Stimulated activated CD4-positive, alpha-beta T cell treated with anti-CD3 and anti-CD28 coated beads, Interleukin-4, amount 100 ng/mL, for 1 hour (primary cell): ENCODE results near the gene TXNRD1.
"Not testable (repeated sequence)": the region's sequence is repeated elsewhere in the genome, so short reads cannot be mapped to it uniquely, and the experiment has no call there.

Experiments used
- DNase-seq: peaks from one replicate; pipeline ENCODE4 v3.0.0-alpha.2; 2020

The TXNRD1 gene

GRCh38 chr12:104215638-104216297, at the start of gene TXNRD1:
TXNRD1 (plus strand) TSS chr12:104215779; CDS start chr12:104215803, 24 bp downstream.
- peak; percentile 87 for DNase-seq

DNA sequence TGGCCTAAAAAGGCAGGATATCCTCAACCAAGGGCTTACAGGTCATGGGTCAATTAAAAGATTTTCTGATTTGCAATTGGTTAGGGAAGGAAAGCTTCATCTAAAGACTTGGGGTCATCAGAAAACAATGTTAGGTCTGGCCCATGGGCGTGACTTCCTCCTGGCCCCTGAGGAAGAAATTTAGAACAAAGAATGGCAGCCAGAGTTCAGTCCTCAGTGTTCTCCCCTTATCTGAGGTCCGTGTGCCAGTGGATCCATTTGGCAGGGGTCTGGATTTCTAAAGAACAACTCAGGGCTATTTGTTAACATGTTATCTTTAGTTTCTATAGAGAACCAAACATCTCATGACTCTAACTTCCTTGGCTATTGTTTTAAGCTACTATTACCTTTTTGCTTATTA, 49.8 kb upstream of the TXNRD1 start:
- no peak for DNase-seq

- DNase-seq: no peak
Observed at GRCh38 chr12:104166465-104166864, 49.1 kb upstream of the TXNRD1 start.

DNA sequence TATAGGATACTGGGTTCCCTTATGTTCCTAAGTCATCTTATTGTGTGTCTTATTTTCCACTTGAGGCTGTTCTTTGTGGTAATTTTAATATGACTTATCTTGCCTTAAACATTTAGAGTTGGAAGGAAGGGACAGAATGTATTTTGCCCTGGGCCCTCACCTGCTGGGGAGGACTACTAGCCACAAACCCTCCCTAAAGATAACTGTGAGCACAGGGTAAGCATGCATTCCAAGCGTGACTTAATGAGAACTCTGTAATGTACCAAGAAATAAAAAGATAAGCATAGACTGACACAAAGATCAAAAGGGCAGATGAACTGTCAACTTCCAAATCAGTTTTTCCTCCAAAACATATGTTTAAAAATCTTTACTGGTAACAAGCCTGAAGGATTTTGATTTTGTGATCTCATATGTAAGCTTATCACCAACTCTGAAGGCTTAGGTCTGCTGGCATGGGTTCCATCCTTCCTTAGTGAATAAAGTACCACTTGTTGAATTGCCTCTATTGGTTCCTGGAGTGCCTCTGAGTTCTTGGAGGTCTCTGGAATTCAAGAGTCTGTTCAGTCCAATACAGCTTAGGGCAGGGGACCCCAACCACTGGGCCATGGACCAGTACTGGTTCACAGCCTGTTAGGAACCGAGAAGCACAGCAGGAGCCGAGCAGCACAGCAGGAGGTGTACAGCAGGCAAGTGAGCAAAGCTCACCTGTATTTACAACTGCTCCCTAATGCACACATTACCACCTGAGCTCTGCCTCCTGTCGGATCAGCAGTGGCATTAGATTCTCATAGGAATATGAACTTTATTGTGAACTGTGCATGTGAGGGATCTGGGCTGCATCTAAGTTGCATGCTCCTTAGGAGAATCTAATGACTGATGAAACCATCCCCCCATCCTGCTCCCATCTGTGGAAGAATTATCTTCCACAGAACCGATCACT, 47.8 kb upstream of the TXNRD1 start:
- DNase-seq: no peak

DNA sequence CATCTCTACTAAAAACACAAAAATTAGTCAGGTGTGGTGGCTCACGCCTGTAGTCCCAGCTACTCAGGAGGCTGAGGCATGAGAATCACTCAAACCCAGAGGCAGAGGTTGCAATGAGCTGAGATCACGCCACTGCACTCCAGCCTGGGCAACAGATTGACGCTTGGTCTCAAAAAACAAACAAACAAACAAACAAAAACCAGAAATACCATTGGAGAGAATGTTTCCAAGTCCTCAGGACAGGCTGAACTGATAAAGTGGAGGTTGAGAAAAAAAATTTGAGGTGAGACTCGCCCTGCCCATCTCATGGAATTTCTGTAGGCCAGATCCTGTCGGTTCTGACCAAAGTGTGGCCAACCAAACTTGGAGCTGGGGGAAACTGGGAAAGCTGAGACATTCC, 47.0 kb upstream of the TXNRD1 start:
- DNase-seq: no peak

- no peak for DNase-seq
Observed at GRCh38 chr12:104171785-104172569, 43.6 kb upstream of the TXNRD1 start.

- no peak for DNase-seq
Observed at GRCh38 chr12:104172570-104172947, 43.0 kb upstream of the TXNRD1 start.

DNA sequence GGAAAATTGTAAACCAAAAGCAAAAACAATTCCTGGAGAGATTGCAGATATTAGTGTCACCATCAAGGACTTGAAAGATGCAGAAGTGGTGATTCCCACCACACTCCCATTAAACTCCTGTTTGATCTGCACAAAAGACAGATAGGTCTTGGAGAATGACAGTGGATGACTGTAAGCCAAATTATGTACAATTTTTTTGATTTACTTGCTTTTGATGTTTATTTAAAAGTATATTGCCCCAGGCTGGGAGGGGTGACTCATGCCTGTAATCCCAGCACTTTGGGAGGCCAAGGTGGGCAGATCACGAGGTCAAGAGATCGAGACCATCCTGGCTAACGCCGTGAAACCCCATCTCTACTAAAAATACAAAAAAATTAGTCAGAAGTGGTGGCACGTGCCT, 41.8 kb upstream of the TXNRD1 start:
- DNase-seq: not testable (repeated sequence)

DNA sequence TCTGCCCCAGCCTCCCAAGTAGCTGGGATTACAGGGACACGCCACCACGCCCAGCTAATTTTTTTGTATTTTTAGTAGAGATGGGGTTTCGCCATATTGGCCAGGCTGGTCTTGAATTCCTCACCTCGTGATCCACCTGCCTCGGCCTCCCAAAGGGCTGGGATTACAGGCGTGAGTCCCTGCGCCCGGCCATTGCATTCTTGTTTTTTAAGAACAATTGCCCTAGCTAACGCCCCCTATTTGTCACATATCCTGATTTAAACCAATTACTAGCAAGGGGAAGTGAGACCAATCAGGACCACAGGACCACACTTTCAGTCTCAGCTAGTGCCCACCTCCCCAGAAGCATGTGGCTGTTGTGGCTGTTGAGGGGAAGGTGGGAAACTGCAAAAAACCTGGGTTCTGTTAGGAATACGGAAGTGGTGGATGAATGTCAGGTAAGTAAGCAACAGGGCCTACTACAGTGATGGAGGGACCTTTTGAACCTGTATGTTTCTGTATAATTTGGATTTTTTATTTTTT, 39.8 kb upstream of the TXNRD1 start:
- no peak for DNase-seq

DNA sequence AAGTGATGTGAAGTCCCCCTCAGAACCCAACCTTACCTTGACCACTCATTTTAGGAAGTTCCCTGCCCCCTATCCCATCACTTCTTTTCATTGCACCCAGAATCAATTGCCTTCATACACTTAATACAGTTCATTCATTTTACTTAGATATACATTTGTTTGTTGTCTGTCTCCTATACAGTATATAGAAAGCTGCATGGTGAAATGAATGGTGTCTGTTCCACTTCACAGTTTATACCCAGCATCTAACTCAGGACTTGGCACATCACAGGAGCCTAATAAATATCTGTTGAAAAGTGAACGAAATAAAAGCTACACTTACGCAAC, 38.3 kb upstream of the TXNRD1 start:
- no peak for DNase-seq

GRCh38 chr12:104177663-104178501, 37.7 kb upstream of the TXNRD1 start:
- DNase-seq: no peak

DNA sequence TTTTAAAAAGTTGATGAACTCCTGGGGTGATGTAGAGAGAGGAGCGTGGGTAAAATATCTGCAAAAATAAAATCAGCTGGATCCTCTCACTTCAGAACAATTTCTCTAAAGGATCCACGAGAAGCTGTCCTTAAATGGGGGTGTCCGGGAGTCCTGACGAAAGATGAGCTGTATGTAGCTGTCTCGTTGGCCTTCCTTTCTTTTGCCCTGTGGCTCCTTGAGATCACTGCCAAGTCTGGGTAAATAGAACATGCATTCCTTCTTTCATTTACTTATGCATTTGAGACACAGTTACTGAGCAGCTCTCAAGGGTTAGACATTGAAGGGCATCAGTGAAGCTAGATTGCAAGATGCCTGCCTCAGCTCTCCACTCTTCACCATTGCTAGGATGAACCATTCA, 35.2 kb upstream of the TXNRD1 start:
- no peak for DNase-seq

- DNase-seq: no peak
Observed at GRCh38 chr12:104181313-104181712, 34.3 kb upstream of the TXNRD1 start.

DNA sequence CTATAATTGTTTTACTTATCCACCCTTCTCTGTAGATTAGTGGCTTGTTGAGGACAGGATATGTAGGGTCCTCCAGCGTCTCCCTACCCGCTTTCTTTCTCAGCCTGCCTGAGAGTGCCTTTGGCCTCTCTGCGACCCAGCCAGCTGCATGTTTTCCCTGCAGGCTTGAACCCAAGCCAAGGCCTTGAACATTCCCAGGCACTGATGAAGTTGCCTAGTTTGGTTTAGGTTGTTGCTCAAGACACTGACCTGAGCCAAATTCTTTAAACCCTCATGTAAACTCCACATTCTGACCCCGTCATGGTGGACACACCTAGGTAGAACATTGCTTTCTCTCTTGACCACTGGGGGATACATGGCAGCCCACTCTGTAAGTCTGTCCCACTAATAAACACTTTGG, 33.4 kb upstream of the TXNRD1 start:
- no peak for DNase-seq

DNA sequence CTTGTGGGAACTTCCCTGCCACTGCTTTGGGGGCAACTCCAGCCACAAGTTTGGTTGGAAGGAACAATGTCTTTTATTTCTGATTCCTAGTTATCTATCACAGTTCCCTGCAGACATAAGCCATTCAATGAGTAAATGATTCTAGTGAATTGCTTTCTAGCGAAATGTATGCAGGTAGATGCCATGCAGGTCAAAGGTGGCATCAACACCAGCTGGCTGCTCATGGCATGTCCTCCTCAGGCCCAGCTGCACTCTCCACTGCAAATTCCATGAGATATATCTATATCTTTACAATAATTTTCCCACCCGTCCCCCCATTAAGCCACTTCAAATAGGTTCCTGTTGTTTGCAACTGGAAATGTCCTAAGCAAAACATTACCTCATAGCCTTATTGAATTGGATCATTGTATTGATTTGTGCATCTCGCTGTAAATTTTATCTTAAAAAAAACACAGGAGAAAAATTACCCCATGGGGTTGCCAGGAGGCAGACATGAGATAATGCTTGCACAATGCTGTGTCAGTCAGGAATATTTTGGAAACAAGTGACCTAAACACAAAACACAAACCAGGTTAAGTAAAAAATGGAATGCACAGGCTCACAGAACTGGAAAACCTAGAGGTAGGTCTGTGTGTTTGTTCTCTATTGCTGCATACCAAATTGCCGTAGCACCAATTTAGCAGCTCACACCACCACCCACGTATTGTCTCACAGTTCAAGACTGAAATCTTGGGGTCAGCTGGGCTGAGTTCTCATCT, 32.8 kb upstream of the TXNRD1 start:
- no peak for DNase-seq

DNA sequence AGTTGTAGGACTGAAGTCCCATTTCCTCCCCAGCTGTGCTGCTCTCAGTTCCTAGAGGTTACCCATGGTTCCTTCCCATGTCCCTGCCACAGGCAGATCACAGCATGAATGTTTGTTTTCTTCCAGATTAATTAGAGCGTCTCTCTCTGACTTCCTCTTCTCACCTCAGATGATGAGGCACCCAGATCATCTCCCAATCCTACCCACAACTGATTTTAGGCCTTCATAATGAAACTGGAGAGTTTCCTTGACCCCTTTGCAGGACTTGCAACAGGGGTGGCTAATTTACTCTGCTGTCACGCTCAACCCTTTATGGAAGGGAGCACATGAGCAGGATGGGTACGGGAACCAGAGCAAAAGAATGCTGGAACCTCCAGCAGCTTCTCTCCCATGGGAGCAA, 32.1 kb upstream of the TXNRD1 start:
- DNase-seq: no peak

DNA sequence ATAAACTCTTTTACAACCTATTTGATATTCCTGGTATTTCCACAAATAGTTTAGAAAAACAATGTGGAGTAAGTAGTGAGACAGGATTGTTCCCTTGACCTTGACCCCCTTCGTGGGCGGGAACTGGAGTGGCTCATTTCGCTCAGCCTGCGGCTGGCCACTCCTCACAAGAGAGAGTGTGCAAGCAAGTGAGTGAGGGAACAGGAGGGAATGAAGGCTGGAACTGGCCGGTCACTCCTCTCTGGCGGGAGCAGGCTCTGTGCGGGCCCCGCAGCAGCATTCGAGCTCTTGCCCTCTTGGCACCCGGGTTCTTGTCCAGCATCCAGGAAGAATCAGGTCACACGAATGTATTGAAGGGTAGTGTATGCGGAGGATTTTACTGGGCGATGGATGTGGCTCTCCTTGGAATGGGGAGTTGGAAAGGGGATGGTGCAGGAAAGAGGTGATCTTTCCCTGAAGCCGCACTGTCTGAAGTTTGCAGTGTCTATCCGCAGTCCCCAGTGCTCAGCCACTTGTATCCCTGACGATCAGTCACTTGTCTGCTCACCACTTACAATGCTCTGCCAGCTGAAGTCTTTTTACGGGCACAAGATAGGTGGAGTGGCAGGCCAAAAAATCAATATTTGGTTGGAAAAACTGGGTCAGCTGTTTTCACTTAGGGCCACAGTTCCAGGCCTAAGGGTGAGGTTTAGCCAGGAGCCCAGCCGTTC, 28.0 kb upstream of the TXNRD1 start:
- DNase-seq: no peak

DNA sequence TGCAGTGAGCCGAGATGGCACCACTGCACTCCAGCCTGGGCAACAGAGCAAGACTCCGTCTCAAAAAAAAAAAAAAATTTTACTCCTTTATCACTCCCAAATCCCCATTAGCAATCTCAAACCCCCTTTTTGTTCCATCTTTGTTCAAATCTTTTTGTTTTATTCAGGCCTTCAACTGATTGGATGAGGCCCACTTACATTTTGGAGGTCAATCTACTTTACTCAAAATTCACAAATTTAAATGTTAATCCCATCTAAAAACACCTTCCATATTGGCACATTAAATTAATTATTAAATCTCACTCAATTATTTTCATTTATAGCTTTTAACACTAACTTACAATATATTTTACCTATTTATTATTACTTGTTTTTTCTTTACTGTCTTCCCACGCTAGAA, 27.0 kb upstream of the TXNRD1 start:
- no peak for DNase-seq

- no peak for DNase-seq
Observed at GRCh38 chr12:104189915-104190555, 25.5 kb upstream of the TXNRD1 start.

GRCh38 chr12:104190641-104191176, 24.9 kb upstream of the TXNRD1 start:
- DNase-seq: no peak
